Stimulated activated CD8-positive, alpha-beta memory T cell treated with anti-CD3 and anti-CD28 coated beads, Interleukin-4, amount 100 ng/mL, for 1 hour (primary cell): ENCODE results near the gene WASF2.
"Not testable (repeated sequence)": the region's sequence is repeated elsewhere in the genome, so short reads cannot be mapped to it uniquely, and the experiment has no call there.

Experiments
- DNase-seq, 2 donors: peaks; one replicate each; pipeline ENCODE4 v3.0.0-alpha.2; 2020; ENCODE audit warnings: low read depth in 2 of 2, low spot score in 1 of 2

WASF2 gene

DNA sequence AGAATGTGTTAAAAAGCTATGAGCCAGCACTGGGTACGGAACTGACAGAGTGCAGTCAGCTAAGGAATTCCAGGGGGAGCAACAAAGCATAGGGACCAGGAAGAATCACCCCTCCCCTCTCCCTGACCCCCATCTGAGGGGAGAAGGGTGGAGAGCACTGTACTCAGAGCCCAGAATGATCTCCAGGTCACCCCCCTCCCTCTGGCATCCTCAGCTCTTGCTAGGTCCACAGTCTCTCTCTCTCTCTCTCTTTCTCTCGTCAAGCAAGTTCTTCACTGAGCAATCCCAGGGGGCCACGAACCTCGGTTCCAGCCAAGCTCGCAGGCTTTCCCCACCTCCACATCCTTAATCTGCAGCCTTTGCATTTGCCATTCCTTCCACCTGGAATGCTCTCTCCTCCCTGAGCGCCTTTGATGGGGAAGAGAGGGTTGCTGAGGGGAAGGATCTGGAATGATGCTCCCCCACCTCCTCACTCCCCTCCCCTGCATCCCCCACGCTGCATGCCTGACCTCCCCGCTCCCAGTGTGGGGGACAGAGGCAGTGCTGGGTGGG, 6.7 kb upstream of the WASF2 start:
- DNase-seq: no peak

DNA sequence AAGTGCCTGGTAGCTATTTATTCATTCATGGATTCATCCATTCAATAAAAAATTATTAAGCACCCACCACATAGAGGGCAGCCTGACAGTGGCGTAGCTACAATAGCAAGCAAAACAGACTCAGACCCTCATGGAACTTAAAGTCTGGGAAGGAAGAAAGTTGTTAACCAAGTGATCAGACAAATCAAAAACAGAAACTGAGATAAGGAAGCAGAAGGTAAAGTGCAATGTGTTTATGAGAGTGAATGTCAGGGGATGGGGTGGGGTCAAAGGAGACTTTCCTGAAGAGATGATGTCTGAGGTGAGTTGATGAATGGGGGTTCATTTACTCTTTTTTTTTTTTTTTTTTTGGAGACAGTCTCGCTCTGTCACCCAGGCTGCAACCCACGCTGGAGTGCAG, 2.8 kb upstream of the WASF2 start:
- no peak for DNase-seq

DNA sequence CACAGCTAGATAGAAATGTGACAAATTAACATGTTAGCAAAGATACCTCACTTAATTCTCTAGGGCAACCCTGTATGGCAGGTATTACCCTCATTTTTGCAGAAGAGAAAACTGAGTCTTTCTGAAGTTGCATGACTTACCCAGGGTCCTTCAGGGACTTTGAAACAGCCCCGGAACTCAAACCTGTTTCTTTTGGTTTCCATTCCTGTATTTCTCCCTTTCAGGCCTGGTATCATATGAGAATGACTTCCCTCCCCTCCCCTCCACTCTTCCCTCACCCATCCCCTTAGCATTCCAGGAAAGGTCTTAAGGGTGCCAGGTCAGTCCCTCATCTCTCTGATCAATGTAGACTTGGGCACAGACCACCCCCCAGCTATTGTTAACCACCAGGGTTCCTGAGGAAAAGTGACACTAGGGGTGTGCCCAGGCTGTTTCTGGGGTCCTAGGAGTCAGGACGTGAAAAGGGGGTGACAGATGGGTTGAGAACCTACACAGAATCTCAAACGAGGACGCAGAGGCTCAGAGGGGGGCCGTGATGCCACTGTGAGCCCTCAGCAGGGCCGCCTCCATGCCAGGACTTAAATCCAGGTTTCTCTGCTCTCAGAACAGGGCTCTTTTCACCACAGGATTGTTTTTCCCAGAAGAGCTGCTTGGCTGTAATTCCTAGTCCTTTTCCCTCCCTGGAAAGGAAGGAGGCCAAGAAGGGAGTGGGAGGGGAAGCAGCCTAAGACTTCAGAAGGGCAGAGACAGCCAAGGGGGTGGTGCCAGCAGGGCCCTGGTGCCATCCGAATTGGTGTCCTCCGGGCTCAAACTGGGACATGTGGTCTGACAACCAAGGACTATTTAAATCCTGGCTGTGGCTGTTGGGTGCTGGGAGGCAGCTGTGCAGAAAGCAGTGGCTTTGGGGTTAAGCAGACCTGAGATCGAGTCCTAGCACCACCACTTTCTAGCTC, 2.1 kb upstream of the WASF2 start:
- DNase-seq: no peak

DNA sequence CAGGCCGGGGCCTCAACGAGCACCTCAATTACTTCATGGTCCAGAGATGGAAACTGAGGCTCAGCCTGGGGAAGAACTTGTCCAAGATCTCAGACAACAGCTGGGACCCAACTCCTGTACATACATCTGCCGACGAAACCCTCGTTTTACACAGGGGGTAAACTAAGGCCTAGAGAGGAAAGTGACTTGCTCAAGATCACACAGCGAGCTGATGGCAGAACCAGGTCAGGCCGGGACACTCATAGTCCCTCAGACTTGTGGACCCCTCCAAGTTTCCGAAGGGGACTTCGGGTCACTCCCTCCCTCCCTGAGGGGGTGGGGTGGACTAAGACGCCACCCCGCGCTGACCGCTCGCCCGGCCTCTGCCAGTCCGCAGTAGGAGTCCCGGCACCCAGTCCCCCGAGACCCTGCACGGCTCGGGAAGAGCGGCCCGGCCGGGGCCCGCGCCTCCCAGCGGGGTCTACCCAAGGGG, 430 bp downstream of the WASF2 start:
- DNase-seq: peak in 1 of 2 donors; percentile 3

DNA sequence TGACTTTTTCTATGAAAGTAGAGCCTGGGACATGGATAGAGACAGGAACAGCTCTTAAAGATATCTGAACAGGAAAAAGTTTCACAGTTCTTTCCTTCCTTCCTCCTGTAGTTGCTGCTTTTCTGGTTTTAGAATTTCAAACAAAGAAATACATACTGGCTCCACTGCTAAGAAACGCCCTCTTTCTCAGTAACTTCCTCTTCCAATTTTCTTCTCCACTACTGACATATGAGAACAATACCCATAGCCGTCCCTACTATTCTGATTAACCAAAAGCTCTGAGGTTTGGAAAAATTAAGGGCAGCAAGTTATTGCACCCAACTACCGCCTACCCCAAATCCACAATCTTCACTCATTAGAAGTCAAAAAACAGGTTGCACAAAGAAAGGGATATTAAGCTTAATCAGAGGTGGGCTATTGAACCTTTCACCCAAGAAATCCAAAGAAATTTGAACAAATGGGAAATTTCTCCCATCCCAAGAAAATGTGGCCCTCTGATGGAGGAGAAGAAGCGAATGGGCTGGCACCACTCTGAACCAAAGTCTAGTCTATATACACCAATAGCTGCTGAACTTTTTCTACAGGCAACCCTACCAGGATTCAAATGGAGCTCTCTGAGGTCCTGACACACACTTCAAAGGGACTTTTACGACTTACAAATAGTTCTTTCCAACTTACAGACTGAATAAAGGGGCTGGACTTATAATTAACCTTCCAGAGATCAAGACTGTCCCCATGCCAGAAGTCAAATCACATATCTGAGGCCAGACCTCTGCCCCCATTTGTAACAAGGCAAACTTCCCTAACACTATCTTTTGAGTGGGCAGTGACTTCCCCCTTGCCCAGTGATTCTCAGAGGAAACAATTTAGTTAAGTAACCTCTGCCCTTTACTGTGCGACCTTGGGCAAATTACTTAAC, 1.7 kb downstream of the WASF2 start:
- DNase-seq: no peak

DNA sequence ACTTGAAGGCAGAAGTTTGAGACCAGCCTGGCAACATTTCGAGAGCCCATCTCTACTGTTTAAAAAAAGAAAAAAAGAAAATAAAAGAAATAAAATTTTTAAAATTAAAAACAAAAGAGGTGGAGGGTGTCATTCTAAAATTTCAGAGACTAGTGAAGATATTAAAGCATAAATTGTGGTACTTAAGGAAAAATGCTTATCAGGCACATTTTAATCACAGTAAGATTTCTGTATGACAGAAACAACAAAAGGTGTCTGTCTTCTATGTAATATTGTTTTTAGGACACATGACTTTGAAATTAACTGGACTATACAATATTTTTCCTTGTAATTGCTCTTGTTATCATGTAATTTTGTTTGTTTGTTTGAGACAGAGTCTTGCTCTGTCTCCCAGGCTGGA, 4.6 kb downstream of the WASF2 start:
- DNase-seq: no peak

DNA sequence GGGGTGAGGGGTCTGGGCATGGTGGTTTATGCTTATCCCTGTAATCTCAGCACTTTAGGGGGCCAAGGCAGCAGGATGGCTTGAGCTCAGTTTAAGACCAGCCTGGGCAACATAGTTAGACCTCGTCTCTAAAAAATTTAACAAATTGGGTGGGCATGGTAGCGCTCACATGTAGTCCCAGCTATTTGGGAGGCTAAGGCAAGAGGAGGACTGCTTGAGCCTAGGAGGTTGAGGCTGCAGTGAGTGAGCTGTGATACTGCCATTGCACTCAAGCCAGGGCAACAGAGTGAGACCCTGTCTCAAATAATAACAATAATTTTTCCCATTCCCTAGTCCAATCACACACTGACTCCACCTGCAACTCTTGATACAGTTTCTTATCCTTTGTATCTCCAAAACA, 6.3 kb downstream of the WASF2 start:
- DNase-seq: no peak

DNA sequence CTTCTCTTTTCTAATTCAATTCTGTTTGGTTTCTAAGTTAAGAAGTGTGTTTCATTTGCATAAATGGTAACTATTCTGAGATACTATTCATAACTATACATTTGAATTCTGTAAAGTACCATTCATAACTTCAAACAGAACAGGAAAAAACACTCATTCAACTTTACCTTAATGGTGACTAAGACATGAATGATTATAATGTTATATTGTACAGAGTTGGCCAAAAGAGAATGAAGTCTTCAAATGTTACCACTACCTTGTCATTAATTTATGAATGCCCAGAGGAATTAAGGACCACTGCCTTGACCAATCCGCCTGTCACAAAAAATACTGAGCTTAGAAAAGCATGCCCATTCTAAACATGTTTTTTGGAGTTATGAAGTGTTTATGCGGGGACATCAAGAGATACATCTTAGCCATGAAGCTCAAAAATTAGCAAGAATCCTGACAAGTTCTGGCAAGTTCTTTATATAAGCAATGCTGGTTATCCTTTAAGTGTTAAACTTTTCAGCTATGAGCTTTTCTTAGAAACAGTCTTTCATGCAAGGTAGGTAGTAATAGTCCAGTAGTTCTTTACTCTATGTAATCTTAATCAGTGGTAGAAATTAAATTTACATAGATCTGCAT, 7.9 kb downstream of the WASF2 start:
- DNase-seq: no peak

DNA sequence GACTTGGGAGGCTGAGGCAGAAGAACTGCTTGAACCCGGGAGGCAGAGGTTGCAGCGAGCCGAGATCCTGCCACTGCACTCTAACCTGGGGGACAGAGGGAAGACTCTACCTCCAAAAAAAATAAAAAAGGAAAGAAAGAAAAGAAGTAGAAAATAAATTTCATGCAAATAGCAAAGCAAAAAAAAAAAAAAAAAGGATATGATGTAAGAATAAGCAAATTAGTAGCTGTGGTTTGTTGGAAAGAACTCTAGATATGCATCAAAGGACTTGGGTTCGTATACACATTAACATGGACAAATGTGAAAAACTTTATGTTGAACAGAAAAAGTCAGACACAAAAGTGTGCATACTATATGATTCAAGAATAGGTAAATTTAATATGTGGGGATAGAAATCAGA, 11.9 kb downstream of the WASF2 start:
- DNase-seq: no peak

DNA sequence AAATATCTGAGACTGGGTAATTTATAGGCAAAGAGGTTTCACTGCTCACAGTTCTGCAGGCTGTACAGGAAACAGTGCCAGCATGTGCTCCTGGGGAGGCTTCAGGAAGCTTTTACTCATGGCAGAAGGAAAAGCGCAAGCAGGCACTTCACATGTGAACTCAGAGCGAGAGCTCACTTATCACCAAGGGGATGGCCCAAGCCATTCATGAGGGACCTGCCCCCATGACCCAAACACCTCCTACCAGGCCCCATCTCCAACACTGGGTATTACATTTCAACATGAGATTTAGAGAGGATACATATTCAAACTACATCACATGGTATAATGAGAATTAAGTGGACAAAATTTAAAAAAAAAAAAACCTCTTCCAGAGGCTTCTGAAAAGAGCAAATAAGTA, 13.7 kb downstream of the WASF2 start:
- no peak for DNase-seq

DNA sequence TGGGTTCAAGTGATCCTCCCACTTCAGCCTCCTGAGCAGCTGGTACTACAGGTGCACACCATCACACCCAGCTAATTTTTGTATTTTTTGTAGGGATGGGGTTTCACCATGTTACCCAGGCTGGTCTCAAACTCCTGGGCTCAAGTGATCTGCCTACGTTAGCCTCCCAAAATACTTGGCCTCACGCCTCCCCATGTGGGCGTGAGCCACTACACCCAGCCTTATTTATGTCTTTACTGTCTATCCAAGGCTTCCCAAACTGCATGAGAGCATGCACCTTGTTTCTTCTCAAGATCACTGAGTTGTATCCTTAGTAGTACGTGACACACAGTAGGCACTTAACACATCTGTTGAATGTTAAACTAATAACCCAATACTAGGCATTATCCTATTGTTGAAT, 14.2 kb downstream of the WASF2 start:
- no peak for DNase-seq

DNA sequence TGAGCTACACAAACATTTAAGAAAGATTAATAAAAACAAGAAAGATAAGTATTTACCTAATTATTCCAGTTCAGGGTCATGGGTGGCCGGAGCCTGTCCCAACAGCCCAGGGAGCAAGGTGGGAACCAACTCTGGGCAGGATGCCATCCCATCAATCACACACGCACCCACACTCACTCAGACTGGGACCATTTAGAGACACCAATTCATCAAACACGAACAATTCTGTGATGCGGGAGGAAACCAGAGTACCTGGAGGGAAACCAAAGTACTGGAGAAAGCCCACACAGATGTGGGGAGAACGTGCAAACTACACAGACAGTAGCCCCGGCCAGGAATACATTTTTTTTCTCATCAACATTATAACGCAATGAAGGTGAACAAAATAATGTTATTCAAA, 16.2 kb downstream of the WASF2 start:
- DNase-seq: no peak

DNA sequence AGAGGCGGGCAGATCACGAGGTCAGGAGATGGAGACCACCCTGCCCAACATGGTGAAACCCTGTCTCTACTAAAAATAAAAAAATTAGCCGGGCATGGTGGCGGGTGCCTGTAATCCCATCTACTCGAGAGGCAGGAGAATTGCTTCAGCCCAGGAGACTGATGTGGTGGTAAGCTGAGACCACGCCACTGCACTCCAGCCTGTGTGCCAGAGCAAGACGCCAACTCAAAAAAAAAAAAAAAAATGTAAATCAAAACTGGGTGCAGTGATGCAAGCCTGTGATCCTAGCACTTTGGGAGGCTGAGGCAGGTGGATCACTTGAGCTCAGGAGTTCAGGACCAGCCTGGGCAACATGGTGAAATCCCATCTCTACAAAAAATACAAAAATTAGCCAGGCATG, 17.9 kb downstream of the WASF2 start:
- DNase-seq: not testable (repeated sequence)

DNA sequence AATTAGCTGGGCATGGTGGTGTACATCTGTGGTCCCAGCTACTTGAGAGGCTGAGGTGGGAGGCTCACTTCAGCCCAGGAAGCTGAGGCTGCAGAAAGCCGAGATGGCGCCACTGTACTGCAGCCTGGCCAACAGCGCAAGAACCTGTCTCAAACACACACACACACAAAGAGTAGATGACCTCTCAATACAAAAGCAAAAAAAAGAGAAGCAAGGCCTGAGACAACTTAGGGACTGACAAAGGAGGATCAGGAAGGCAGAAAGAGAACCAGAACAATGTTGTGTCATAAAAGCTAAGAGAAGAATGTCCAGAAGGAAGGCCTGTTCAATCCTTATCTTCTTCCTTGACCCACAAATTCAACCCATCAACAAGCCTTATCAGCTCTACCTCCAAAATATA, 18.5 kb downstream of the WASF2 start:
- no peak for DNase-seq

DNA sequence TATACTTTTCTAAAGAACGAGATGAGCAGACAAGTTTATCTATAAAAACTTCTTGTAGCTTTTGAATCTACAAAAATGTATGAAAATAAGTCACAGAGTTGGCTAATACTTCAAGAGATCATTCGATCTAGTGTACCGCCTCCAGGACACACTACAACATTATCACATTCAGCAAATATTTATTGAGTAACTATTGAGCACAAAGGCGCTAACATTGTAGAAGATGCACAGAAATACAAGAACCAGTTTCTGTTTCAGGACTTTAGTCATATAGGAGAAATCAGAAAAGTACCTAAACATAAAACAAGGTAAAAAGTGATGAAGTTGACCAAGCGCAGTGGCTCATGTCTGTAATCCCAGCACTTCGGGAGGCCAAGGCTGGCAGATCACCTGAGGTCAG, 20.6 kb downstream of the WASF2 start:
- no peak for DNase-seq

DNA sequence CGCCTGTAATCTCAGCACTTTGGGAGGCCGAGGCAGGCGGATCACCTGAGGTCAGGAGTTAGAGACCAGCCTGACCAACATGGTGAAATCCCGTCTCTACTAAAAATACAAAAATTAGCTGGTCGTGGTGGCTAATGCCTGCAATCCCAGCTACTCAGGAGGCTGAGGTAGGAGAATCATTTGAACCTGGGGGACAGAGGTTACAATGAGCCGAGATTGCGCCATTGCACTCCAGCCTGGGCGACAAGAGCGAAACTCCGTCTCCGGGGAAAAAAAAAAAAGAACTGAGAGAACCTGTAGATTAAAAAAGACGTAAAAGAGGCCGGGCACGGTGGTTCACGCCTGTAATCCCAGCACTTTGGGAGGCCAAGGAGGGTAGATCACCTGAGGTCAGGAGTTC, 21.6 kb downstream of the WASF2 start:
- not testable (repeated sequence) for DNase-seq

DNA sequence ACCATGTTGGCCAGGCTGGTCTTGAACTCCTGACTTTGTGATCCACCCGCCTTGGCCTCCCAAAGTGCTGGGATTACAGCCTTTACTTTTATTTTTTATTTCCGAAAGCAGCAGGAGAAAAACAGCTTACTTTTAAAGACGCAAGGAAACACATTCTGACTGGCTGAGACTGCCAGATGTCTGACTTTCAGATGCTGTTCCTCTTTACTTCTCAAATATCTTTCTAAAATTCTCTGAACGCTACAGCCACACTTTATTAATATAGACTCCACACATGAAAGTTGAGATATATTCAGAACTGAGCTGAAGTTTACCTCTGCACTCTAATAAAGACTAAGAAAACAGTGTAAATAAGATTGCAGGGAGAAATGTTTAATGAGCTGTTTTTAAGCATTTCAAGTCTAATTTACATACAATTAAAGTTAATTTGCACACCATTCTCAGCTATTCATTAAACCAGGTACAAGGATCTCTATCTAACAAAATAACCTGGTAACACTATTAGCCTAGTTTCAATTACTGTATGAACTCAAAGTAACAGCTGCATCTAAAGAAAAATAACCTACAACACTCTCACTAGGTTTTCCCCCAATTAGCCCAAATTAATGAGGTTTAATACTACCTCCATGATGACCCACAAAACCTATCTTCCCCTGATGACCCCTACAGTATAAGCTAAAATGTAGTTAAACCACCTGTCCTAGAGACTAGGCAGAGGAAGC, 24.9 kb downstream of the WASF2 start:
- no peak for DNase-seq

DNA sequence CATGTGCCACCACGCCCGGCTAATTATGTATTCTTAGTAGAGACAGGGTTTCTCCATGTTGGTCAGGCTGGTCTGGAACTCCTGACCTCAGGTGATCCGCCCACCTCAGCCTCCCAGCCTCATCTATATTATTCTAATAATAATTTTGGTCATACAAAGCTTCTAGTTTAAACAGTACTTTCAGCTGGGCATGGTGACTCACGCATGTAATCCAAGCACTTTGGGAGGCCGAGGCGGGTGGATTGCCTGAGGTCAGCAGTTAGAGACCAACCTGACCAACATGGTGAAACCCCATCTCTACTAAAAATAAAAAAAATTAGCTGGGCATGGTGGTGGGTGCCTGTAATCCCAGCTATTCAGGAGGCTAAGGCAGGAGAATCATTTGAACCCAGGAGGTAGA, 26.1 kb downstream of the WASF2 start:
- not testable (repeated sequence) for DNase-seq

DNA sequence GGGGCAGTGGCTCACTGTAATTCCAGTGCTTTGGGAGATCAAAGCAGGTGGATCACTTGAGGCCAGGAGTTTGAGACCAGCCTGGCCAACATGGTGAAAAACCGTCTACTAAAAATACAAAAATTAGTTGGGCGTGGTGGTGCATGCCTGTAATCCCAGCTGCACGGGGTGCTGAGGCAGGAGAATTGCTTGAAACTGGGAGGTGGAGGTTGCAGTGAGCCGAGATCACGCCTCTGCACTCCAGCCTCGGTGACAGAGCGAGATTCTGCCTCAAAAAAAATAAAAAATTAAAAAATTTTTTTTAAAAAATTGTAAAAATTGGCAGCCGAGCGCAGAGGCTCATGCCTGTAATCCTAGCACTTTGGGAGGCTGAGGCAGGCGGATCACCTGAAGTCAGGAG, 31.4 kb downstream of the WASF2 start:
- not testable (repeated sequence) for DNase-seq

DNA sequence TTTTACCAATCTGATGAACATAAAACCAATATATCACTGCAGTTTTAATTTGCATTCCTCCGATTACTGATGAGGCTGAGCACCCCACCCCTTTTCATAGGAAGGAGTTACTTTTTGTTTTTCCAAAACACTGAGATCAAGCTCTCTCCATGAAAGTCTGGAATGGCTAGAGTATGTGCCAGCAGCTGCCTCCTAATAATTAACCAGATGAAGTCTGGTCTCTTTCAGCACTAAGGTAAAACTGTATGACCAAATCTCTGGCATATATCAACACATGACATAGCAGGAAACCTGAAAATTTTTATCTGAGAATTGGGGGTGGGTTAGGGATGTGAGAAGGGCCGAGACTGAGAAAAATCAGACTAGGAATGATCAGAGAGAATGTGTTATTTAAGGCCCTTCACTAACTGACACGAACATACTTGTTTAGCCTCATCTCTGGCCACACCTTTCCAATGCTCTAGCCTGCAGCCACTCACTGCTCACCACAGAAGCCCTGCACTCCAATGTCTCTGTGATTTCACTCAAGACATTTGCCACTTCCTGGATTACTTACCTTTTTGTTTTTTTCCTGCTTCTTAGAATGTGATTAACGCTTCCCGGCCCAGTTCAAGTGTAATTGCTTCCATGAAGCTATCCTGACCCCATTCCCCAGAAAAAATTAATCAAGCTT, 34.7 kb downstream of the WASF2 start:
- DNase-seq: no peak
